Thymus (tissue), 11 donors: ENCODE data around the gene CD40LG. TPM values are rescaled to one million over a fixed set of nuclear protein-coding genes. Genes with fewer than 3 reads are reported as not detected.
A peak's percentile ranks its signal among the peaks of the same experiment; 100 is the strongest.

Experiments used
- DNase-seq, 9 donors: peaks; one replicate each; pipeline ENCODE4 v3.0.0-alpha.2; 2013; ENCODE audit warnings: low spot score in 9 of 9, low read depth in 6 of 9, missing footprints in 1 of 9
- H3K27ac ChIP-seq, 2 donors: one replicate each; pipeline ENCODE4 v1.5.1; 2013; ENCODE audit warnings: control low read depth in 1 of 2, low read depth in 1 of 2, low read length in 1 of 2, mild to moderate bottlenecking in 1 of 2, moderate library complexity in 1 of 2
- H3K27me3 ChIP-seq, 2 donors: one replicate each; pipeline ENCODE4 v1.5.1; 2013; ENCODE audit warnings: low read length in 1 of 2; ENCODE audit not compliant: control insufficient read depth in 2 of 2, insufficient read depth in 1 of 2
- H3K36me3 ChIP-seq, 2 donors: one replicate each; pipeline ENCODE4 v1.5.1; 2013; ENCODE audit warnings: low read length in 1 of 2, mild to moderate bottlenecking in 1 of 2, moderate library complexity in 1 of 2; ENCODE audit not compliant: control insufficient read depth in 2 of 2, insufficient read depth in 2 of 2
- H3K4me1 ChIP-seq, 2 donors: one replicate each; pipeline ENCODE4 v1.5.1; 2013; ENCODE audit warnings: low read length in 2 of 2; ENCODE audit not compliant: control insufficient read depth in 2 of 2, insufficient read depth in 2 of 2
- H3K4me3 ChIP-seq, 2 donors: one replicate each; pipeline ENCODE4 v1.5.1; 2013; ENCODE audit warnings: low read length in 2 of 2, control low read depth in 1 of 2, mild to moderate bottlenecking in 1 of 2
- H3K9me3 ChIP-seq, 2 donors: one replicate each; pipeline ENCODE4 v1.5.1; 2013; ENCODE audit warnings: low read length in 1 of 2, mild to moderate bottlenecking in 1 of 2; ENCODE audit not compliant: control insufficient read depth in 2 of 2, insufficient read depth in 1 of 2
- WGBS: extraction: QIAGEN DNeasy Blood & Tissue Kit; methylation state at CpG from one replicate; pipeline ENCODE4 v1.1.7; 2013; 5-methylcytosine and 5-hydroxymethylcytosine counted together
- polyA plus RNA-seq: library from polyadenylated mRNA; stranded (reverse); fragments of 200-250 nt; gene quantifications from one replicate; pipeline ENCODE4 v1.2.3, GENCODE V29; 2013
- total RNA-seq: library from RNA; stranded (reverse); fragments of 120-200 nt; gene quantifications from one replicate; pipeline ENCODE4 v1.2.4, GENCODE V29; 2013
- donor health status: healthy.

Gene CD40LG
- total and polyA plus RNA-seq, 2 donors: 4.3 to 9.2 TPM

DNA sequence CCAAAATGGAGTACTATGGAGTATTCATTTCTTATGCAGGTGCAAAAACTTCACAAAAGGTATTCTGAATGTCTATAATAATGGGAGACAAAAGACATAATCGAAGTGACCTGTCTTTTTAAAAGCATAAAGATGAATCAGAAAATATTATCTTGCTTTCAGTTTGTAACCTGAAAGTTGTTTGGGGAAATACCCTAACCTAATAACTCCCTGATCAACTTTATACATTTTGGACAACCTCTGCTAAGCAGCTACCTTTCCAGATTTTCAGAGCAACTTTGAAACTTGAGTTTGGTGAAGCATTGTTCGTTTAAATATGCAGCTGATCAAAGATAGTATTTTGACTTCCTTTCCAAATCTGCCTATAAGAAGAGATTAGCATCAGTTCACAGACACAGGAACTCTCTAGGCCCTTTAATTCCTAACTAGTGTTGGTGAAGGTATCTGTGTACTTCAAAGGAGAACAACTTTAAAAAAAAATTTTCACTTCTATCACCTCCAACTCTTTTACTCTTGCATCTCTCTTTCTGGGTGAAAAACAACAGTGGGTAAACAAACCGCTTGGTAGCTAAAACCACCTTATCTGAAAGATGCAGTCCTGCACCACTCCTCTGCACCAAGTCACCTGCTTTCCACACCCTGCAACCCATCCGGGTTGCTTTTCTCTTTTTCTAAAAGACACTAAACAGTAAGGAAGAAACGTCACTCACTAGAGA lies 26.5 kb downstream of the CD40LG start:
- peaks cover 2 to 30% of the 10 kb centered on the region in 2 donors for H3K4me1 ChIP-seq
- H3K4me3 ChIP-seq: no peak overlapping the region
- peak overlapping the region; percentile 80 to 84 for H3K27ac ChIP-seq
- peak in 4 of 9 donors; percentile 23 to 69 (median 40) for DNase-seq
- H3K27me3 ChIP-seq: no peaks in the 10 kb centered on the region
- H3K9me3 ChIP-seq: no peaks in the 10 kb centered on the region
- peaks cover 4 to 26% of the 10 kb centered on the region in 2 donors for H3K36me3 ChIP-seq
- WGBS: 29% methylated on average over 5 of the region's 5 CpGs

- Histone ChIP-seq H3K9me3 (no peaks in the 10 kb centered on the region), H3K4me1 (peaks cover 2 to 16% of the 10 kb centered on the region in 2 donors), H3K27ac (no peak overlapping the region), H3K36me3 (peaks cover 9 to 31% of the 10 kb centered on the region in 2 donors), H3K27me3 (no peaks in the 10 kb centered on the region), H3K4me3 (no peak overlapping the region)
- WGBS: 97% methylated on average over 6 of the region's 6 CpGs
- no peak for DNase-seq
These were observed 31.6 kb downstream of the CD40LG start for GRCh38 chrX:136679531-136679930.

DNA sequence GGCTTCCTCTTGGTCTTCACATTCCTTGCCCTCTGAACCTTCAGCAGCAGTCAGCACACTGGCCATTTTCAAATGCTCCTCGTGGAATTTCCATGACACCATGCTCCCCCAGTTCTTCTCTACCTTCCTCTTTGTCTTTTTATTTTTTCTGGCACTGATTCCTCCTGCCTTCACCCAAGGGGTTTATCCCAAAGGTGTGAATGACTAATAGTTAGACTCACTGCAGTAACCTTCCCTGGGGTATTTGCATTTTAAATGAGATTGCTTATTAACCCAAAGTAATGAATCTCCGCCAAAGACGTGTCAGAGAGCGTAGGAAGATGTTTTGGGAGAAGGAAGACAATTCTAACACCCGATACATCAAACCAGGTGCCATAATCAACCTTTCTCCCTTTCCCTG lies 36.2 kb downstream of the CD40LG start:
- Histone ChIP-seq H3K4me3 (no peak overlapping the region), H3K27ac (no peak overlapping the region), H3K9me3 (no peaks in the 10 kb centered on the region), H3K36me3 (peaks cover 13 to 36% of the 10 kb centered on the region in 2 donors), H3K4me1 (peaks cover 0 to 6% of the 10 kb centered on the region in 2 donors), H3K27me3 (no peaks in the 10 kb centered on the region)
- DNase-seq: no peak
- 96% methylated on average over 5 of the region's 5 CpGs for WGBS

GRCh38 chrX:136687457-136687856 lies 39.5 kb downstream of the CD40LG start:
- H3K9me3 ChIP-seq: no peaks in the 10 kb centered on the region
- WGBS: 69% methylated on average over 1 of the region's 1 CpG
- H3K4me1 ChIP-seq: peaks cover 15 to 27% of the 10 kb centered on the region in 2 donors
- peaks cover 7 to 20% of the 10 kb centered on the region in 2 donors for H3K36me3 ChIP-seq
- peak in 1 of 9 donors; percentile 35 for DNase-seq
- H3K27me3 ChIP-seq: no peaks in the 10 kb centered on the region
- peak overlapping the region in 1 of 2 donors; percentile 7 for H3K27ac ChIP-seq
- no peak overlapping the region for H3K4me3 ChIP-seq

GRCh38 chrX:136689436-136689835 lies 41.5 kb downstream of the CD40LG start:
- H3K9me3 ChIP-seq: no peaks in the 10 kb centered on the region
- H3K27ac ChIP-seq: peak overlapping the region; percentile 8 to 18
- peaks cover 15 to 33% of the 10 kb centered on the region in 2 donors for H3K4me1 ChIP-seq
- 52% methylated on average over 6 of the region's 6 CpGs for WGBS
- H3K36me3 ChIP-seq: peaks cover 4 to 14% of the 10 kb centered on the region in 2 donors
- H3K27me3 ChIP-seq: no peaks in the 10 kb centered on the region
- no peak overlapping the region for H3K4me3 ChIP-seq
- peak in 1 of 9 donors; percentile 49 for DNase-seq

- WGBS: 73% methylated on average over 3 of the region's 3 CpGs
These were observed 43.3 kb downstream of the CD40LG start for GRCh38 chrX:136691028-136691809.

DNA sequence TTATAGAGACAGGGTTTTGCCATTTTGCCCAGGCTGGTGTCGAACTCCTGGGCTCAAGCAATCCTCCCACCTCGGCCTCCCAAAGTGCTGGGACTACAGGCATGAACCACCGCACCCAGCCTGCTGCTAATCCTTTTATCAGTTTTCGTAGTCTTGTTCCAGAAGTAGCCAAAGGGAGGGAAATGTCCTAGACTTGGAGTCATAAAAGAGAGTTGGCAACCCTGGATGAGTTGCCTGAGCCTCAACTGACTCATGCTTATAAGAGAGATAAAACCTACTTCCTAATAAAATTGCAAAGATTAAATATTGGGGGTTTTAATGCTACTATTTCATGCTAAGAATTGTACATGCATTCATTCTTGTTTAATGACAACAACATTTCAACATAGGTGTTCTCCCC lies 44.3 kb downstream of the CD40LG start:
- WGBS: 98% methylated on average over 4 of the region's 4 CpGs
- Histone ChIP-seq H3K4me3 (no peak overlapping the region), H3K36me3 (peaks cover 0 to 7% of the 10 kb centered on the region in 2 donors), H3K27ac (peak overlapping the region in 1 of 2 donors; percentile 54), H3K9me3 (no peaks in the 10 kb centered on the region), H3K27me3 (no peaks in the 10 kb centered on the region), H3K4me1 (peaks cover 15 to 38% of the 10 kb centered on the region in 2 donors)
- DNase-seq: no peak

More at GRCh38 chrX:136691028-136691809, 43.3 kb downstream of the CD40LG start:
- Histone ChIP-seq H3K9me3 (no peaks in the 10 kb centered on the region), H3K4me3 (no peak overlapping the region), H3K36me3 (peaks cover 0 to 4% of the 10 kb centered on the region in 2 donors), H3K27ac (peak overlapping the region; percentile 54 to 74), H3K27me3 (no peaks in the 10 kb centered on the region), H3K4me1 (peaks cover 15 to 37% of the 10 kb centered on the region in 2 donors)
- DNase-seq: peak in 1 of 9 donors; percentile 46

DNA sequence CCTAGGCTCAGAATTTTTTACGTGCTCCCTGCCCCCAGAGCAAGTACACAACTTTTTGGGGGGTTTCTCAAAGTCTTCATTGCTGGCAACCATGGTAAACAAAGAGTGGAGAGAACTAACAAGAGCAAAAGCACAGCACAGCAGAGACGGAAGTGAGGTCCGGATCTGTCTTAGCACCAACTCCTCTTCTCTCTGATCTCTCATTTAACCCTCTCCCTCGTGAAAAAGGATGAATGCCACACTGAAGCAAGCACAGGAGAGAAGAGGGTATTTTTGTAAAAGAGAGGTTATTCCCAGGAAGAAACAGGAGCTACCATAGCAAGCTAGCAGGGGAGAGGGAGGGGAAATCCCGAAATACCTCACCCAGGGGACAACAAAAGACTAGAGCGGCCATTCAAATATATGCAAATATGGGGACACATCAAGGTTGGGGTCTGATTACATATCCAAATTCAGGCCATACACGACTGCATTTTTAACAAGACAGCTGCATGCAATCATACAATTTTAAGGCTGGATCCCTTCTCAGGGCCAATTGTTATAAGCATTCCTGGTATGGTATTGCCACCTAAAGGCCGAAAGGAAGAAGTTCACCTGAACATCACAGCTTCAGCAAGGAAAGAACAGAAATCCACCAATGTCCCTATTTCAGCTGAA lies 46.6 kb downstream of the CD40LG start:
- Histone ChIP-seq H3K9me3 (no peaks in the 10 kb centered on the region), H3K4me3 (no peak overlapping the region), H3K36me3 (peaks cover 0 to 4% of the 10 kb centered on the region in 2 donors), H3K27me3 (no peaks in the 10 kb centered on the region), H3K4me1 (peaks cover 15 to 31% of the 10 kb centered on the region in 2 donors), H3K27ac (peak overlapping the region; percentile 20 to 31)
- DNase-seq: peak in 4 of 9 donors; percentile 38 to 74 (median 50)
- 68% methylated on average over 8 of the region's 8 CpGs for WGBS
